T-helper 1 cell (primary cell): ENCODE results near the gene IGFBP5.

Experiments
- DNase-seq, 5 donors: peaks; one replicate each; pipeline ENCODE4 v3.0.0-alpha.2; 2012 to 2020

IGFBP5 gene

GRCh38 chr2:216687111-216687510 is 8.2 kb downstream of the IGFBP5 start:
- no peak for DNase-seq

- DNase-seq, result no peak
These were observed 9.9 kb downstream of the IGFBP5 start for GRCh38 chr2:216685327-216685875.

GRCh38 chr2:216683846-216684245 is 11.5 kb downstream of the IGFBP5 start:
- no peak for DNase-seq

GRCh38 chr2:216681683-216682082 is 13.7 kb downstream of the IGFBP5 start:
- no peak for DNase-seq

- DNase-seq, result no peak
These were observed 14.3 kb downstream of the IGFBP5 start for GRCh38 chr2:216680951-216681629.

- DNase-seq, result no peak
These were observed 15.7 kb downstream of the IGFBP5 start for GRCh38 chr2:216679658-216680024.

GRCh38 chr2:216678813-216679657 is 16.3 kb downstream of the IGFBP5 start:
- DNase-seq, result no peak

- DNase-seq, result no peak
These were observed 17.3 kb downstream of the IGFBP5 start for GRCh38 chr2:216678098-216678465.

- no peak for DNase-seq
These were observed 17.8 kb downstream of the IGFBP5 start for GRCh38 chr2:216677439-216678097.

GRCh38 chr2:216676630-216677029 is 18.7 kb downstream of the IGFBP5 start:
- no peak for DNase-seq

- DNase-seq, result no peak
These were observed 21.0 kb downstream of the IGFBP5 start for GRCh38 chr2:216674376-216674775.

GRCh38 chr2:216673609-216674008 is 21.7 kb downstream of the IGFBP5 start:
- DNase-seq, result no peak

GRCh38 chr2:216673021-216673420 is 22.3 kb downstream of the IGFBP5 start:
- DNase-seq, result no peak

GRCh38 chr2:216672466-216672865 is 22.9 kb downstream of the IGFBP5 start:
- DNase-seq, result no peak

- DNase-seq, result no peak
These were observed 23.5 kb downstream of the IGFBP5 start for GRCh38 chr2:216671791-216672343.

GRCh38 chr2:216671081-216671411 is 24.3 kb downstream of the IGFBP5 start:
- no peak for DNase-seq

- DNase-seq, result no peak
These were observed 24.9 kb downstream of the IGFBP5 start for GRCh38 chr2:216670266-216671080.

- DNase-seq, result peak; percentile 21 to 57 (median 41)
These were observed 28.7 kb downstream of the IGFBP5 start for GRCh38 chr2:216666461-216667233.

GRCh38 chr2:216665717-216666116 is 29.6 kb downstream of the IGFBP5 start:
- DNase-seq, result no peak

- DNase-seq, result no peak
These were observed 30.1 kb downstream of the IGFBP5 start for GRCh38 chr2:216665242-216665641.

GRCh38 chr2:216664593-216665034 is 30.7 kb downstream of the IGFBP5 start:
- DNase-seq, result no peak
